Amniotic epithelial cell (primary cell): ENCODE data around the gene RBKS.
"Not testable (repeated sequence)": the region's sequence is repeated elsewhere in the genome, so short reads cannot be mapped to it uniquely, and the experiment has no call there.

ENCODE experiments used
- DNase-seq: peaks from one replicate; pipeline ENCODE4 v3.0.0-alpha.2; 2010; ENCODE audit warnings: low read depth

The RBKS gene

GRCh38 chr2:27762951-27763906, 127.0 kb downstream of the RBKS start:
- DNase-seq = peak; percentile 23

GRCh38 chr2:27756544-27757498, 133.4 kb downstream of the RBKS start:
- DNase-seq = no peak

GRCh38 chr2:27756091-27756490, 134.1 kb downstream of the RBKS start:
- DNase-seq = no peak

- DNase-seq = no peak
Measured at GRCh38 chr2:27754831-27755230, 135.4 kb downstream of the RBKS start.

- DNase-seq = peak; percentile 74
Measured at GRCh38 chr2:27754138-27754588, 136.0 kb downstream of the RBKS start.

GRCh38 chr2:27752551-27753237, 137.5 kb downstream of the RBKS start:
- DNase-seq = peak; percentile 43

GRCh38 chr2:27751377-27751776, 138.8 kb downstream of the RBKS start:
- no peak for DNase-seq

GRCh38 chr2:27748803-27749554, 141.2 kb downstream of the RBKS start:
- not testable (repeated sequence) for DNase-seq

GRCh38 chr2:27747827-27748352, 142.3 kb downstream of the RBKS start:
- no peak for DNase-seq

- no peak for DNase-seq
Measured at GRCh38 chr2:27746325-27746724, 143.9 kb downstream of the RBKS start.

GRCh38 chr2:27745494-27745893, 144.7 kb downstream of the RBKS start:
- DNase-seq = not testable (repeated sequence)

- no peak for DNase-seq
Measured at GRCh38 chr2:27742571-27742970, 147.6 kb downstream of the RBKS start.

- no peak for DNase-seq
Measured at GRCh38 chr2:27741673-27742072, 148.5 kb downstream of the RBKS start.

GRCh38 chr2:27739058-27739373, 151.2 kb downstream of the RBKS start:
- no peak for DNase-seq

- DNase-seq = no peak
Measured at GRCh38 chr2:27738349-27739057, 151.7 kb downstream of the RBKS start.

GRCh38 chr2:27737676-27738348, 152.4 kb downstream of the RBKS start:
- peak; percentile 99 for DNase-seq

GRCh38 chr2:27736890-27737204, 153.3 kb downstream of the RBKS start:
- no peak for DNase-seq

- DNase-seq = peak; percentile 37
Measured at GRCh38 chr2:27736031-27736889, 153.9 kb downstream of the RBKS start.
